Stimulated activated CD8-positive, alpha-beta memory T cell treated with anti-CD3 and anti-CD28 coated beads, Interleukin-15, amount 100 ng/mL, for 48 hours (primary cell): Measurements from ENCODE around the gene CFHR3.
"Not testable (repeated sequence)": the region's sequence is repeated elsewhere in the genome, so short reads cannot be mapped to it uniquely, and the experiment has no call there.

Source experiments
- DNase-seq, 2 donors: peaks; one replicate each; pipeline ENCODE4 v3.0.0-alpha.2; 2020; ENCODE audit warnings: low read depth in 2 of 2

The CFHR3 gene

DNA sequence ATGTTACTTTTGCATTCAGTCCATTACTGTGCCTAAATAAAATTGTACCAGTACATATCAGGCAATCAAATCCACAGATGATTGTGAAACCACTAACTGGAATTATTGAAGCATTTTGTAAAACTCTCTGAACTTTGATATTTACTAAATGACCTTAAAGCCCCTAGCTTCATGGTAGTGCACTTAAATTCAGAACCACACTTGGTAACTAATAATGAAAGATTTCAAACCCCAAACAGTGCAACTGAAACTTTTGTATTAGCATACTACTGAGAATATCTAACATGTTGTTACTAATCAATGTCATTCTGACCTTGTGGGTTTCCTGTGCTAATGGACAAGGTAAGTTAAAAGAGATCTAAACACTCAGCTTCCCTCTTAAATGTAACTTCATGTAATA is at the start of gene CFHR3:
TSS of gene CFHR3 (plus strand) at position 238 of the 400 bp plus-strand sequence. CDS start at position 285, 47 bp downstream.
- no peak for DNase-seq

DNA sequence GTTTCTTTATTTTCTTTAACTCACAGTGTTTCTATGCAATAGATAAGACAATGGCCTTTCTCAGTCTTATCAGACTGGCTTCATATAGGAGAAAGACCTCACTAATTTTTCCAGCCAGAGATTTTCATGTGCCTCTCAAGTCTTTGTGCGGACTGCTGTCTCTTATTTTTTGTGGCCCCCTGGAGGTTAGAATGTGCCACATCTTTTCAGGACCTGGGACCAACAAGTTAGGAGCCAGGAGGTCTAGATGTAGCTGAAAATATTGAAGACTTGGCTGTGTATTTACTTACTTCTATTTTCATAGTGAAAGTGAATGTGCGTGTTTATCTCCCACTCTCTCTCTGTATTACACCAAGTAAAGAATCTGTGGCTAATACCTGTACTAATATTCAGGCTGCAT is 42.1 kb upstream of the CFHR3 start:
- DNase-seq, result no peak

DNA sequence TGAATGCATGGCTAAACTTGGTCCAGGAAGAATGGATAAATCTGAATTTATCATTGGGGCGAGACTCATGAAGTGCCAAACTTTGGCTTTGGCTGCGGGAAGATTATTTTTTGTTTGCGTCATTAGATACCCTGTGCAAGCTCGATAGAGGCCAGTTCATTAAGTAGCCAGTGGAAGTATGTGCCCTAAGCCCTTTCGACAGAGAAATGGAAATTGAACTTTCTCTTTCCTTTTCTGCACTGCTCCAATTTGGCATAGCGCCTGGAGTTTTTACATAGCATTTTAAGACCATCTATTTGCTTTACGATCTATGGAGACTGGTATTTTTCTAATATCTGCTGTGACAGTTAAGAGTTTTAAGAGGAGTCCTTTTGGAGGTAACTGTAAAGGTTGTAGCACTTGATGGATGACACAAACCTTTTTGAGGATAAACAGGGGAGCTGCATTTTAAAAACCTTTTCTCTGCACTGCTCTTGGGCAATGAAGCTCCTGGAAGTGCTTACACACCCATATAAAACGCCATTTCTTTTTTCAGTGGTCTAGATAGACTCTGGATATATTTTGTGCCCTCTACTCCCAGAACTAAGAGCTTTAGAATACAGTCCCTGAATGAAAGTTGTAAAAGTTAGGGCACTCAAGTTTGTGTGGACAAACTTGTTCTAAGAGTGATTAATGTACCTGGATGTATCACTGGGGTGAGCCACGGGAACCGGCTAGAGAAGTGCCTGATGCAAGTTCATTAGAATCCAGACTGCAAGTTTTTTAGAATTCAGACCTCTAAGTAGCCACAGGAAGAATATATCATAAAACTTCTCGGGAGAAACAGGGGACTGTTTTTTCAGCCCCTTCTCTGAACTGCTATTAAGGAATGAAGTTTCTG is 41.3 kb upstream of the CFHR3 start:
- no peak for DNase-seq

DNA sequence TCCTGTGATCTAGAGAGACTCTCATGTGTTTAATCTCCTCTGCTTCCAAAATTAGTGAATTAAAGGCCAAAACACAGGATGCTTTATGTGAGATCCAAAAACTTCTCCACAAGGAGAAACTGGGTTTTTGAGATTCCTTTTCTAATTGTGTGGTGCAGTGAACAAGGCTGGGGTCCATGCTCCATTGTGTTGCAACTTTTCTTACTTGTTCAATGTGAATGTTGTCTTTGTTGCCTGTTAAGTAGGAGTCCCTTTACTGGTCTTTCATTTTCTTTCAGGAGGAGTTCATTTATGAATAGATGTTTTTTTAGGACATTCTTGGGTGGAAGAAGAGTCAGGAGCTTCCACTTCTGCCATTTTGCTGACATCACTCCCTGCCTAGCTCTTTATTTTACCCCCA is 40.6 kb upstream of the CFHR3 start:
- no peak for DNase-seq

DNA sequence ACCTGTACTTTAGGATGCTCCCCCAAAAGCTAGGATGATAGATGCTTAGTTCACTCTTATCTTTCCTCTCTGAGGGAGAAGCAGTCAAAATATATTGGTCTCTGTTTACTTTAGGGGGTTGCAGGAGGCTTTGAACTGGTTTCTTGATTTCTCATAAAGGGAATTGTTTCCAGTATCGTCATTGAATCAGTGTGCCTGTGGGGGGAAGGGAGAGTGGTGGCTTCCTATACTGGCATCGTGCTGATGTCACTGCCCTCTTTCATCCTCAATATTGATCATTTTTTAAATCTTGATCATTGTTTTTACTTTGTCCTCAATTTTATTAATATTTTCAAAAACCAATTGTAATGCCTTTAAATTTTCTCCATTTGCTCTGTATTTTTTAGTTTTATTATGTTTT is 40.2 kb upstream of the CFHR3 start:
- DNase-seq, result no peak

DNA sequence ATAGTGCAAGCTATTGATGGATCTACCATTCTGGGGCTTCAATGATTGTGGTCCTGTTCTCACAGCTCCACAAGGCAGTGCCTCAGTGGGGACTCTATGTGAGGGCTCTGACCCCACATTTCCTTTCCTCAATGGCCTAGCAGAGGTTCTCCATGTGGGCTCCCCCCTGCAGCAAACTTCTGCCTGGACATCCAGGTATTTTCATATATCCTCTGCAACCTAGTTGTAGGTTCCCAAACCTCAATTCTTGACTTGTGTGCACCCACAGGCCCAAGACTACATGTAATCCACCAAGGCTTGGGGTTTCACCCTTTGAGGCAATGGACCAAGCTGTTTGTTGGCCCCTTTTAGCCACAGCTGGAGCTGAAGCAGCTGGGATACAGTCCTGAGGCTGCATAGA is 35.9 kb upstream of the CFHR3 start:
- DNase-seq, result no peak

DNA sequence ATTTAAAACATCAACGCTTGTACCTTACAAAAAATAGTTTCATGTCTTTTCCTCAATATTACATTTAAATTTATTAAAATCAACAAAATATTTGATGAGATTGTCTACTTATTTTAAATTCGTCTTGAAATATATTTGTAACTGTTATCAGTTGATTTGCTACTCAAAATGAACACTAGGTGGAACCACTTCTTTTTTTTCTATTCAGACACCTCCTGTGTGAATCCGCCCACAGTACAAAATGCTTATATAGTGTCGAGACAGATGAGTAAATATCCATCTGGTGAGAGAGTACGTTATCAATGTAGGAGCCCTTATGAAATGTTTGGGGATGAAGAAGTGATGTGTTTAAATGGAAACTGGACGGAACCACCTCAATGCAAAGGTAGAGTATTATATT is 31.4 kb upstream of the CFHR3 start:
- not testable (repeated sequence) for DNase-seq

DNA sequence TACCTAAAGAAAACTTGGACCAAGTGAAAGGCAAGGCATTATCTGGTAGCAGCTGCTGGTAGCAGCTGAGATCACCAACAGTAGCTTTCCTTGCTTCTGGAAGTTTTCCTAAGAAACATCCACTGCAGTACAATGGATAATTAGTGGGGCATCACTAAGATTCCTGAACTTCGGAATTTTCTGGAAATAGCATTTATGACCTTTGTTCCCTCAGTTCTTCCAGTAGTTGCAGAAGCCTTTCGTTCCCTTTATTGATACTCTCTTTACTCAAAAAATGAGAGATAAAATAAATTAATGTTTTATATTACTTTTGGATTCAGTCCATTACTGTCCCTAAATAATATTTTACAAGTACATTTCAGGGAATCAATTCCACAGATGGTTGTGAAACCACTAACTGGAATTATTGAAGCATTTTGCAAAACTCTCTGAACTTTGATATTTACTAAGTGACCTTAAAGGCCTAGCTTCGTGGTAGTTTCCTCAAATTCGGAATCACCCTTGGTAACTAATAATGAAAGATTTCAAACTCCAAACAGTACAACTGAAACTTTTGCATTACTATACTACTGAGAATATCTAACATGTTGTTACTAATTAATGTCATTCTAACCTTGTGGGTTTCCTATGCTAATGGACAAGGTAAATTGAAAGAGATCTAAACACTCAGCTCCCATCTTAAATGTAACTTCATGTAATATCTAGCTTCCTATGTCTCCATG is 9.5 kb upstream of the CFHR3 start:
- not testable (repeated sequence) for DNase-seq

DNA sequence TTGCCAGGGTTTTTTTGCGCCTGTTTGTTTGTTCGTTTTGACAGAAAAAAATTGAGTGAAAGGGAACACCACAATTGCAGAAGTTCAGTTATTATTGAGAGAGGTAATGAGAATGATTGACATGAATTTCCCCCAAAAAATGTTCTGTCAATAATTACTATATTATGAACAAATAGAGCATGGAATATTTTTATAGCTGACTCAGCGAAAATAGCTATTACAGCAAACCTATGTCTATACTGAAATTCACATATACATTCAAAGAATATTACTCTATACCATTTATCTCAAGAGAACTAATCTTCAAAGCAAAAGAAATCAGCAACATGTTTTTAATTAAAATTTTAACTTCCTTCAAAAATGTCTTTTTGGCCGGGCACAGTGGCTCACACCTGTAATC is 4.8 kb upstream of the CFHR3 start:
- not testable (repeated sequence) for DNase-seq

DNA sequence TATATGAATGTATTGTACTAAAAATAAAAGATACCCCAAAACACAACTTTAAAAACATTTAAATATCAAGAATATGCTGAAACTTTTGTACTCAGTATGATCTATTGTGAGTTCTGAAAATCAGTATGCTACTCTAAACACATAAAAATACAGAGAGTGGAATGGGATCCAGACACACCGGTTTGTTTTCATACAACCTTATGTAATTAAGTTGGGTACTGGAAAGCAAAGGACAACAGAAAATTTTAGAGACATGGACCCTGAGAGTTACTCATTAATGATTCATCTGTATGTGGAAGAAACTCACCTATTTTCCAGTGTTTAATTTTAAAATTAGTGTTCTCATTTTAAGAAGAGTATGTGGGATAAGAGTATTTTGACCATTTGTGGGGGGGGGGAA is 927 bp upstream of the CFHR3 start:
- DNase-seq, result no peak

DNA sequence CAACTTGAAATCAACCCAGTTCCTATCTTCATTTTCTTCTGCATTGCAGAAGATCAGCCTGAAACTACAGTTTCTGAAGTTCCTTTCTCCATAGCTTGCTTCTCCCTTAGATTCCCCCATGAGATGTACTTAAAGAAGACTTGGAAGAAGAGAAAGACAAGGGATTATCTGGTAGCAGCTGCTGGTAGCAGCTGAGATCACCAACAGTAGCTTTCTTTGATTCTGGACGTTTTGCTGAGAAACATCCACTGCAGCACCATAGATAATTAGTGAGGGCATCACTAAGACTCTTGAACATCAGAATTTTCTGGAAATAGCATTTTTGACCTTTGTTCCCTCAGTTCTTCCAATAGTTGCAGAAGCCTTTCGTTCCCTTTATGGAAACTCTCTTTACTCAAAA is 465 bp upstream of the CFHR3 start:
- DNase-seq, result no peak

DNA sequence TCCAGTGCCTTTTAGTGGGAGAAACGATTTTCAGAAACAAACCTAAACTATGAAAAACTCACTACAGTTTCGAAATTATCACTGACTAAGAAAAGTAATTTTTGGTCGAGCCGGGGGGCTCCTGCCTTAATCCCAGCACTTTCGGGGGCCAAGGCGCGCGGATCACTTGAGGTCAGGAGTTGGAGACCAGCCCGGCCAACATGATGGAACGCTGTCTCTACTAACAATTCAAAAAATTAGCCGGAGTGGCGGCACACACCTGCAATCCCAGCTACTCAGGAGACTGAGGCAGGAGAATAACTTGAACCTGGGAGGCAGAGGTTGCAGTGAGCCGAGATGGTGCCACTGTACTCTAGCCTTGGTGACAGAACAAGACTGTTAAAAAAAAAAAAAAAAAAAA is 3.0 kb downstream of the CFHR3 start:
- no peak for DNase-seq

DNA sequence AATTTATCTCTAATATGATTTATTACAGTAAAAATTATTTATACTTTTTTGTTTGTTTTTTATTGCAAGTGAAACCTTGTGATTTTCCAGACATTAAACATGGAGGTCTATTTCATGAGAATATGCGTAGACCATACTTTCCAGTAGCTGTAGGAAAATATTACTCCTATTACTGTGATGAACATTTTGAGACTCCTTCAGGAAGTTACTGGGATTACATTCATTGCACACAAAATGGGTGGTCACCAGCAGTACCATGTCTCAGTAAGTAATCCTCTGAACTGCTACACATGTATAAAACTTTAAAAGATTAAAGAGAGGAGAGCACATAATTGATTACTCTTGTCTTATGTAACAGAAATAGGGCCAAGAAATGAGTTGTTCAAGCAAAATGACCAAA is 4.5 kb downstream of the CFHR3 start:
- no peak for DNase-seq

DNA sequence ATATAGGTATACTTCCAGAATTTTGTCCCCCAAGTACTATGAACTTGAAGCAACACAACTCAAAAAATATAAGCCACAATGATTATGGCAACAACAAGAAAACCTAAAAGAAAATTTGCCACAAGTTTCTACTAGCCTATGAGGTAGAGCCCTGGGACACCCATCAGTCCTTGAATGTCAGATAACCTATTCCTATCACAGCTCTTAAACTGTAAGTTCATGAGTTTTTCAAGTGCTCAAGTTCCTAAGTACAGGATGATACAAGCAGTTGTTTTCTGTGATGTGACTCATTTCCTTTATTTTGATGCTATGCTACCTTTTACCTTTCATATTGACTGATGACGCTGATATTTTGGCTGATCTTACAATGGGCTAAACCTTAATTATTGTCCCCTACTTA is 16.6 kb downstream of the CFHR3 start:
- not testable (repeated sequence) for DNase-seq

DNA sequence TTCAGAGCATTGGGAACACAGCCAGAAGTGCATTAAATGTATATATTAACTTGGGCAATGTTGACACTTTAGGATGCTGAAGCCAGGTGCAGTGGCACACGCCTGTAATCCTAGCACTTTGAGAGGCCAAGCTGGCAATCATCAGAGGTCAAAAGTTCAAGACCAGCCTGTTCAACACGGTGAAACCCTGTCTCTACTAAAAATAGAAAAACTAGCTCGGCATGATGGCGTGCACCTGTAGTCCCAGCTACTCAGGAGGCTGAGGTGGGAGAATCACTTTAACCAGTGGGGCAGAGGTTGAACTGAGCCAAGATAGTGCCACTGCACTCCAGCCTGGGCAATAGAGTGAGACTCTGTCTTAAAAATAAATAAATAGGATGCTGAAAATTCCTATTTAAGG is 19.5 kb downstream of the CFHR3 start:
- not testable (repeated sequence) for DNase-seq

DNA sequence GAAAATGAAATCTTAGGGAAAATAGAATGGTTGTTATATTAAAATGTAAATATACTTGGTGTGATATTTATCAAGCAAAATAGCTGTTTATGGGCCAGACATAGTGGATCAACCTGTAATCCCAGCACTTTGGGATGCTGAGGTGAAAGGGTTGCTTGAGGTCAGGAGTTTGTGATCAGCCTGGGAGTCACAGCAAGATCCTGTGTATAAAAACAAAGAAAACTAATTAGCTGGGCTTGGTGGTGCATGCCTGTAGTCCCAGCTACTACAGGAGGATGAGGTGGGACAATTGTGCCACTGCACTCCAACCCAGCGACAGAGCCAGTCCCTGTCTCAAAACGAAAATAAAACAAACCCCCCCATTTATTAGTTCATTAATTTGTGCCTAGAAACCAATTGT is 23.3 kb downstream of the CFHR3 start:
- DNase-seq, result no peak

DNA sequence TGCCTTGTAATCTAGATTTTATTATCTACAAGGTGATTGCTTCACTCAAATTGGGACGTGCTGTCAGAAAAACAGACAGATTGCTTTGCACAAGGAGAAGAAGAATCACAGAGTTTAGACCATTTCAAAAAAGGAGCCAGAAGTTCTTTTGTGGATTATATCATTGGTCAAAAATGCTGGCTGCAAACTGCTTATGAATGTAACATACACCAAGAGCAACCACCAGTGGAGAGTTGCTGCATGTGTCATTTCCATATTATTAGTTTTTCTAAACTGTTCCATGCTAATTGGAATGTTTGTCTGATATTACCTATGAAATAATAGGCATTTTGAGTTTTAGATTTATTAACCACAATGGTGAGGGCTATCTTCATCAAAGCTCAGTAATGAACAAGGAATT is 27.3 kb downstream of the CFHR3 start:
- DNase-seq, result not testable (repeated sequence)

DNA sequence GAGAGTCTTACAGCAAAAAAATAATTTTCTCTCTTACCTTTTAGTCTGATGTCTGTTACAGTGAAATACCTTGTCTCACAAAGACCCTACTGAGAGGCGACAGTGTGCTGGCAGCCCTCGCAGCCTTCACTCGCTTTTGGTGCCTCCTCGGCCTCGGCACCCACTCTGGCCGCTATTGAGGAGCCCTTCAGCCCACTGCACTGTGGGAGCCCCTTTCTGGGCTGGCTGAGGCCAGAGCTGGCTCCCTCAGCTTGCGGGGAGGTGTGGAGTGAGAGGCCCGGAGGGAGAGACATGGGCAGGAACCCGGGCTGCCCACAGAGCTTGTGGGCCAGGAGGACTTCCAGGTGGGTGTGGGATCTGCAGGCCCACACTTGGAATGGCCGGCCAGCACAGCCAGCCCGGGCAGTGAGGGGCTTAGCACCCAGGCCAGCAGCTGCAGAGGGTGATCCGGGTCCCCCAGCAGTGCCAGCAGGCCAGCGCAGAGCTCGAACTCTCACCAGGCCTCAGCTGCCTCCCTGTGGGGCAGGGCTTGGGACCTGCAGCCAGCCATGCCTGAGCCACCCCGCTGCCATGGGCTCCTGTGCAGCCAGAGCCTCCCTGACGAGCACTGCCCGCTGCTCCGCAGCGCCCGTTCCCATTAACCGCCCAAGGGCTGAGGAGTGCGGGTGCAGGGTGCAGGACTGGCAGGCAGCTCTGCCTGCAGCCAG is 34.0 kb downstream of the CFHR3 start:
- DNase-seq, result no peak

DNA sequence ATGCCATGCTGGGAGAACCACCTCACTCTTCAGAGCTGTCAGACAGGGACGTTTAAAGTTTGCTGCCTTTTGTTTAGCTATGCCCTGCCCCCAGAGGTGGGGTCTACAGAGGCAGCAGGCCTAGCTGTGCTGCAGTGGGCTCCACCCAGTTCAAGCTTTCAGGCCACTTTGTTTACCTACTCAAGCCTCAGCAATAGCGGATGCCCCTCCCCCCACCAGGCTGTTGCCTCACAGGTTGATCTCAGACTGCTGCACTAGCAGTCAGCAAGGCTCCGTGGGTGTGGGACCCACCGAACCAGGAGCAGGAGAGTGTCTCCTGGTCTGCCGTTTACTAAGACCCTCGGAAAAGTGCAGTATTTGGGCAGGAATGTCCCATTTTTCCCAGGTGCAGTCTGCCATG is 42.8 kb downstream of the CFHR3 start:
- DNase-seq, result not testable (repeated sequence)

DNA sequence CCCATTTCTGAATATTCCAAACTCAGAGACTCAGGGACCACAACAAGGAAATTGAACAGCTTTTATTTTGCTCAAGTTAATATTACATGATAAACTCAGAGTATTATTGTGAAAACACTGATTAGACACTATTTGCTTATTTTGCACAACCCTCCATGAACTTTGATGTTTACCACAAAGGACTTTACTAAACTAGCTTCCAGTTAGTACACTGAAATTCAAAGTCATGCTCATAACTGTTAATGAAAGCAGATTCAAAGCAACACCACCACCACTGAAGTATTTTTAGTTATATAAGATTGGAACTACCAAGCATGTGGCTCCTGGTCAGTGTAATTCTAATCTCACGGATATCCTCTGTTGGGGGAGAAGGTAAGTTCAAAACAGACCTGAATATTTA is 44.9 kb downstream of the CFHR3 start, which contains the start of gene CFHR1:
TSS of gene CFHR1 (plus strand) at position 201 of the 400 bp plus-strand sequence. CDS start at position 315, 114 bp downstream.
- not testable (repeated sequence) for DNase-seq

DNA sequence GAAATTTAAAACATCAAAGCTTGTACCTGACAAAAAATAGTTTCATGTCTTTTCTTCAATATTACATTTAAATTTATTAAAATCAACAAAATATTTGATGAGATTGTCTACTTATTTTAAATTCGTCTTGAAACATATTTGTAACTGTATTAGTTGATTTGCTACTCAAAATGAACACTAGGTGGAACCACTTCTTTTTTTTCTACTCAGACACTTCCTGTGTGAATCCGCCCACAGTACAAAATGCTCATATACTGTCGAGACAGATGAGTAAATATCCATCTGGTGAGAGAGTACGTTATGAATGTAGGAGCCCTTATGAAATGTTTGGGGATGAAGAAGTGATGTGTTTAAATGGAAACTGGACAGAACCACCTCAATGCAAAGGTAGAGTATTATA is 53.2 kb downstream of the CFHR3 start:
- not testable (repeated sequence) for DNase-seq
